ENCODE measurements around the gene MALAT1. TPM values are rescaled to one million over a fixed set of nuclear protein-coding genes. Genes with fewer than 3 reads are reported as not detected.
A peak's percentile ranks its signal among the peaks of the same experiment; 100 is the strongest.

Gene MALAT1
- total and polyA plus RNA-seq, 2 of the 8 experiments (the other 6 are each of a cell fraction or from before 2014, with no cell fraction given) = 115 to 984 TPM

DNA sequence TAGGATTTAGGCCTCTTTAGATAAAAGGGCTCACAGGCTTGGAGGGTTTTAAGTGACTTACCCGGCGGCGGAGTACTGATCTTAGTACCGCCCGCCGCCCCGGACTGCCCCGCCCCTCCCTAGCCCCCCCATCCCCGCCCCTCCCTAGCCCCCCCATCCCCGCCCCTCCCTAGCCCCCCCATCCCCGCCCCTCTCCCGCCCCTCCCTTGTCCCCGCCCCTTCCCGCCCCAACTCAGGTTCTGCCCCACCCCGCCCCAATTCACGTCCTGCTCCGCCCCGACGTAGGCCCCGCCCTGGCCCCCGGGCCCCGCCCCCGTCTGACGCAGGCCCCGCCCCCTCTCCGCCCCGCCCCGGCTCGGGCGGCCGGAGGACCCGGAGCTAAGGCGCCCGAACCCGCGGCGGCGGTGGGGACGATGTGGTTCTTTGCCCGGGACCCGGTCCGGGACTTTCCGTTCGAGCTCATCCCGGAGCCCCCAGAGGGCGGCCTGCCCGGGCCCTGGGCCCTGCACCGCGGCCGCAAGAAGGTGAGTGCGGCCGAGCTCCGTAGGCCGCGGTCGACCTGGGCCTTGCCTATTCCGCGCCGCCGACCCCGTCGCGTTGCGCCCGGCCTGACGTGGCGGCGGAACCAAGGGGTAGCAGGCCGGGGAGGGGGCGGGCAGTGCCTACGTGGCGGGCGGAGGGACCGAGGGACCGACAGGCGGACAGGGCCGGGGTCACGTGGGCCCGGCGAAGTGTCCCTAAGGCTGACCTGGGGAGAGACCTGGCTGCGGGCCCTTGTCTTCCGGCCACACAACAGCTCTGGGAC lies 26.1 kb downstream of the MALAT1 start, which contains the start of gene SCYL1 (continued):
- TF ChIP-seq SIN3A (conservative IDR thresholded peaks at IDR 0.05 in 1 of 2, IDR thresholded peaks at IDR 0.05 in 1 of 2; ENCODE audit: low read depth in 1 of 2, low read length in 2 of 2) (0 out of 4 replicates have a peak, but pooled peaks of 1 of the 2 experiments have one; percentile 25), CHD2 (IDR thresholded peaks at IDR 0.05; ENCODE audit: low read length) (no peak)
- TF ChIP-seq, protein P1, sequence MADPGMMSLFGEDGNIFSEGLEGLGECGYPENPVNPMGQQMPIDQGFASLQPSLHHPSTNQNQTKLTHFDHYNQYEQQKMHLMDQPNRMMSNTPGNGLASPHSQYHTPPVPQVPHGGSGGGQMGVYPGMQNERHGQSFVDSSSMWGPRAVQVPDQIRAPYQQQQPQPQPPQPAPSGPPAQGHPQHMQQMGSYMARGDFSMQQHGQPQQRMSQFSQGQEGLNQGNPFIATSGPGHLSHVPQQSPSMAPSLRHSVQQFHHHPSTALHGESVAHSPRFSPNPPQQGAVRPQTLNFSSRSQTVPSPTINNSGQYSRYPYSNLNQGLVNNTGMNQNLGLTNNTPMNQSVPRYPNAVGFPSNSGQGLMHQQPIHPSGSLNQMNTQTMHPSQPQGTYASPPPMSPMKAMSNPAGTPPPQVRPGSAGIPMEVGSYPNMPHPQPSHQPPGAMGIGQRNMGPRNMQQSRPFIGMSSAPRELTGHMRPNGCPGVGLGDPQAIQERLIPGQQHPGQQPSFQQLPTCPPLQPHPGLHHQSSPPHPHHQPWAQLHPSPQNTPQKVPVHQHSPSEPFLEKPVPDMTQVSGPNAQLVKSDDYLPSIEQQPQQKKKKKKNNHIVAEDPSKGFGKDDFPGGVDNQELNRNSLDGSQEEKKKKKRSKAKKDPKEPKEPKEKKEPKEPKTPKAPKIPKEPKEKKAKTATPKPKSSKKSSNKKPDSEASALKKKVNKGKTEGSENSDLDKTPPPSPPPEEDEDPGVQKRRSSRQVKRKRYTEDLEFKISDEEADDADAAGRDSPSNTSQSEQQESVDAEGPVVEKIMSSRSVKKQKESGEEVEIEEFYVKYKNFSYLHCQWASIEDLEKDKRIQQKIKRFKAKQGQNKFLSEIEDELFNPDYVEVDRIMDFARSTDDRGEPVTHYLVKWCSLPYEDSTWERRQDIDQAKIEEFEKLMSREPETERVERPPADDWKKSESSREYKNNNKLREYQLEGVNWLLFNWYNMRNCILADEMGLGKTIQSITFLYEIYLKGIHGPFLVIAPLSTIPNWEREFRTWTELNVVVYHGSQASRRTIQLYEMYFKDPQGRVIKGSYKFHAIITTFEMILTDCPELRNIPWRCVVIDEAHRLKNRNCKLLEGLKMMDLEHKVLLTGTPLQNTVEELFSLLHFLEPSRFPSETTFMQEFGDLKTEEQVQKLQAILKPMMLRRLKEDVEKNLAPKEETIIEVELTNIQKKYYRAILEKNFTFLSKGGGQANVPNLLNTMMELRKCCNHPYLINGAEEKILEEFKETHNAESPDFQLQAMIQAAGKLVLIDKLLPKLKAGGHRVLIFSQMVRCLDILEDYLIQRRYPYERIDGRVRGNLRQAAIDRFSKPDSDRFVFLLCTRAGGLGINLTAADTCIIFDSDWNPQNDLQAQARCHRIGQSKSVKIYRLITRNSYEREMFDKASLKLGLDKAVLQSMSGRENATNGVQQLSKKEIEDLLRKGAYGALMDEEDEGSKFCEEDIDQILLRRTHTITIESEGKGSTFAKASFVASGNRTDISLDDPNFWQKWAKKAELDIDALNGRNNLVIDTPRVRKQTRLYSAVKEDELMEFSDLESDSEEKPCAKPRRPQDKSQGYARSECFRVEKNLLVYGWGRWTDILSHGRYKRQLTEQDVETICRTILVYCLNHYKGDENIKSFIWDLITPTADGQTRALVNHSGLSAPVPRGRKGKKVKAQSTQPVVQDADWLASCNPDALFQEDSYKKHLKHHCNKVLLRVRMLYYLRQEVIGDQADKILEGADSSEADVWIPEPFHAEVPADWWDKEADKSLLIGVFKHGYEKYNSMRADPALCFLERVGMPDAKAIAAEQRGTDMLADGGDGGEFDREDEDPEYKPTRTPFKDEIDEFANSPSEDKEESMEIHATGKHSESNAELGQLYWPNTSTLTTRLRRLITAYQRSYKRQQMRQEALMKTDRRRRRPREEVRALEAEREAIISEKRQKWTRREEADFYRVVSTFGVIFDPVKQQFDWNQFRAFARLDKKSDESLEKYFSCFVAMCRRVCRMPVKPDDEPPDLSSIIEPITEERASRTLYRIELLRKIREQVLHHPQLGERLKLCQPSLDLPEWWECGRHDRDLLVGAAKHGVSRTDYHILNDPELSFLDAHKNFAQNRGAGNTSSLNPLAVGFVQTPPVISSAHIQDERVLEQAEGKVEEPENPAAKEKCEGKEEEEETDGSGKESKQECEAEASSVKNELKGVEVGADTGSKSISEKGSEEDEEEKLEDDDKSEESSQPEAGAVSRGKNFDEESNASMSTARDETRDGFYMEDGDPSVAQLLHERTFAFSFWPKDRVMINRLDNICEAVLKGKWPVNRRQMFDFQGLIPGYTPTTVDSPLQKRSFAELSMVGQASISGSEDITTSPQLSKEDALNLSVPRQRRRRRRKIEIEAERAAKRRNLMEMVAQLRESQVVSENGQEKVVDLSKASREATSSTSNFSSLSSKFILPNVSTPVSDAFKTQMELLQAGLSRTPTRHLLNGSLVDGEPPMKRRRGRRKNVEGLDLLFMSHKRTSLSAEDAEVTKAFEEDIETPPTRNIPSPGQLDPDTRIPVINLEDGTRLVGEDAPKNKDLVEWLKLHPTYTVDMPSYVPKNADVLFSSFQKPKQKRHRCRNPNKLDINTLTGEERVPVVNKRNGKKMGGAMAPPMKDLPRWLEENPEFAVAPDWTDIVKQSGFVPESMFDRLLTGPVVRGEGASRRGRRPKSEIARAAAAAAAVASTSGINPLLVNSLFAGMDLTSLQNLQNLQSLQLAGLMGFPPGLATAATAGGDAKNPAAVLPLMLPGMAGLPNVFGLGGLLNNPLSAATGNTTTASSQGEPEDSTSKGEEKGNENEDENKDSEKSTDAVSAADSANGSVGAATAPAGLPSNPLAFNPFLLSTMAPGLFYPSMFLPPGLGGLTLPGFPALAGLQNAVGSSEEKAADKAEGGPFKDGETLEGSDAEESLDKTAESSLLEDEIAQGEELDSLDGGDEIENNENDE (IDR thresholded peaks at IDR 0.05; ENCODE audit: insufficient replicate concordance, low read length) = no peak
